ENCODE results near the gene IFNA21. TPM values are rescaled to one million over a fixed set of nuclear protein-coding genes. Genes with fewer than 3 reads are reported as not detected.
"Not testable (repeated sequence)": the region's sequence is repeated elsewhere in the genome, so short reads cannot be mapped to it uniquely, and the experiment has no call there.

IFNA21 gene
- not detected for total RNA-seq (ENCODE audit: unreplicated experiment)
- long read RNA-seq: 0 reads

- H3K27me3 Mint-ChIP-seq (ENCODE audit: unreplicated experiment); H3K27ac Mint-ChIP-seq (ENCODE audit: unreplicated experiment); H3K4me3 Mint-ChIP-seq (ENCODE audit: unreplicated experiment); DNase-seq; H3K36me3 Mint-ChIP-seq (ENCODE audit: unreplicated experiment); H3K4me1 Mint-ChIP-seq (ENCODE audit: low read depth, unreplicated experiment); H3K9me3 Mint-ChIP-seq (ENCODE audit: unreplicated experiment): not testable (repeated sequence)
These were observed at the start of gene IFNA21 for GRCh38 chr9:21166560-21166959. Gene IFNA21, minus strand, starts transcription at chr9:21166660. Its CDS starts 48 bp downstream, at chr9:21166612.

GRCh38 chr9:21213411-21214326 lies 47.2 kb upstream of the IFNA21 start:
- not testable (repeated sequence) for H3K27ac Mint-ChIP-seq (ENCODE audit: unreplicated experiment); H3K4me3 Mint-ChIP-seq (ENCODE audit: unreplicated experiment); H3K4me1 Mint-ChIP-seq (ENCODE audit: low read depth, unreplicated experiment); H3K9me3 Mint-ChIP-seq (ENCODE audit: unreplicated experiment); H3K27me3 Mint-ChIP-seq (ENCODE audit: unreplicated experiment); H3K36me3 Mint-ChIP-seq (ENCODE audit: unreplicated experiment); DNase-seq

GRCh38 chr9:21212160-21212559 lies 45.7 kb upstream of the IFNA21 start:
- H3K4me3 Mint-ChIP-seq (ENCODE audit: unreplicated experiment); H3K27me3 Mint-ChIP-seq (ENCODE audit: unreplicated experiment); DNase-seq; H3K27ac Mint-ChIP-seq (ENCODE audit: unreplicated experiment); H3K36me3 Mint-ChIP-seq (ENCODE audit: unreplicated experiment); H3K9me3 Mint-ChIP-seq (ENCODE audit: unreplicated experiment); H3K4me1 Mint-ChIP-seq (ENCODE audit: low read depth, unreplicated experiment): not testable (repeated sequence)

- not testable (repeated sequence) for H3K9me3 Mint-ChIP-seq (ENCODE audit: unreplicated experiment); H3K27me3 Mint-ChIP-seq (ENCODE audit: unreplicated experiment); H3K27ac Mint-ChIP-seq (ENCODE audit: unreplicated experiment); H3K4me1 Mint-ChIP-seq (ENCODE audit: low read depth, unreplicated experiment); H3K4me3 Mint-ChIP-seq (ENCODE audit: unreplicated experiment); H3K36me3 Mint-ChIP-seq (ENCODE audit: unreplicated experiment); DNase-seq
These were observed 44.3 kb upstream of the IFNA21 start for GRCh38 chr9:21210782-21211181.

- Mint-ChIP-seq H3K27ac (ENCODE audit: unreplicated experiment) (no peak overlapping the region), H3K4me1 (ENCODE audit: low read depth, unreplicated experiment) (no peaks in the 10 kb centered on the region), H3K36me3 (ENCODE audit: unreplicated experiment) (no peaks in the 10 kb centered on the region), H3K9me3 (ENCODE audit: unreplicated experiment) (no peaks in the 10 kb centered on the region), H3K4me3 (ENCODE audit: unreplicated experiment) (no peak overlapping the region), H3K27me3 (ENCODE audit: unreplicated experiment) (peaks cover 9% of the 10 kb centered on the region)
- no peak for TF ChIP-seq CTCF (IDR thresholded peaks at IDR 0.05; ENCODE audit: partially characterized antibody, unreplicated experiment)
- no peak for DNase-seq
These were observed 43.9 kb upstream of the IFNA21 start for GRCh38 chr9:21210311-21210710.

GRCh38 chr9:21207043-21207442 lies 40.6 kb upstream of the IFNA21 start, which contains the start of gene IFNA10:
Gene IFNA10, minus strand, starts transcription at chr9:21207143. Its CDS starts 46 bp downstream, at chr9:21207097.
- H3K27me3 Mint-ChIP-seq (ENCODE audit: unreplicated experiment); H3K4me1 Mint-ChIP-seq (ENCODE audit: low read depth, unreplicated experiment); H3K36me3 Mint-ChIP-seq (ENCODE audit: unreplicated experiment); H3K27ac Mint-ChIP-seq (ENCODE audit: unreplicated experiment); H3K9me3 Mint-ChIP-seq (ENCODE audit: unreplicated experiment); DNase-seq; H3K4me3 Mint-ChIP-seq (ENCODE audit: unreplicated experiment): not testable (repeated sequence)

- H3K36me3 Mint-ChIP-seq (ENCODE audit: unreplicated experiment): no peaks in the 10 kb centered on the region
- TF ChIP-seq CTCF (IDR thresholded peaks at IDR 0.05; ENCODE audit: partially characterized antibody, unreplicated experiment): no peak
- H3K4me3 Mint-ChIP-seq (ENCODE audit: unreplicated experiment): no peak overlapping the region
- DNase-seq: no peak
- no peaks in the 10 kb centered on the region for H3K4me1 Mint-ChIP-seq (ENCODE audit: low read depth, unreplicated experiment)
- H3K27ac Mint-ChIP-seq (ENCODE audit: unreplicated experiment): no peak overlapping the region
- H3K9me3 Mint-ChIP-seq (ENCODE audit: unreplicated experiment): no peaks in the 10 kb centered on the region
- H3K27me3 Mint-ChIP-seq (ENCODE audit: unreplicated experiment): peaks cover 6% of the 10 kb centered on the region
These were observed 38.7 kb upstream of the IFNA21 start for GRCh38 chr9:21205204-21205603.

GRCh38 chr9:21202105-21202504 lies 35.6 kb upstream of the IFNA21 start, which contains the start of gene IFNA7:
Gene IFNA7, minus strand, starts transcription at chr9:21202205. Its CDS starts 40 bp downstream, at chr9:21202165.
- H3K4me1 Mint-ChIP-seq (ENCODE audit: low read depth, unreplicated experiment); H3K36me3 Mint-ChIP-seq (ENCODE audit: unreplicated experiment); H3K9me3 Mint-ChIP-seq (ENCODE audit: unreplicated experiment): not testable (repeated sequence)

More at GRCh38 chr9:21202105-21202504, 35.6 kb upstream of the IFNA21 start, which contains the start of gene IFNA7:
- not testable (repeated sequence) for H3K27me3 Mint-ChIP-seq (ENCODE audit: unreplicated experiment); H3K27ac Mint-ChIP-seq (ENCODE audit: unreplicated experiment); DNase-seq; H3K4me3 Mint-ChIP-seq (ENCODE audit: unreplicated experiment)
